GM20431 (cell line): ENCODE results near the gene MRPS18A.

Experiments used
- in situ Hi-C: fragments of 300-500 bp; cut with MseI, MboI; formaldehyde crosslinking; loops from one replicate; pipeline ENCODE4 v1.15.0; 2020; ENCODE audit warnings: low sequenced_read_pairs; ENCODE audit not compliant: unreplicated experiment

The MRPS18A gene

GRCh38 chr6:43718387-43719105, 31.0 kb upstream of the MRPS18A start:
- in situ Hi-C loops, result no loop called here

GRCh38 chr6:43717822-43718221, 30.2 kb upstream of the MRPS18A start:
- in situ Hi-C loops, result no loop called here

GRCh38 chr6:43717389-43717788, 29.8 kb upstream of the MRPS18A start:
- in situ Hi-C loops, result no loop called here

- in situ Hi-C loops, result no loop called here
Observed at GRCh38 chr6:43716099-43716498, 28.5 kb upstream of the MRPS18A start.

- in situ Hi-C loops, result no loop called here
Observed at GRCh38 chr6:43715056-43715788, 27.6 kb upstream of the MRPS18A start.

GRCh38 chr6:43714311-43715055, 26.9 kb upstream of the MRPS18A start:
- in situ Hi-C loops, result no loop called here

GRCh38 chr6:43713643-43714310, 26.2 kb upstream of the MRPS18A start:
- in situ Hi-C loops, result no loop called here

- in situ Hi-C loops, result no loop called here
Observed at GRCh38 chr6:43712579-43712978, 25.0 kb upstream of the MRPS18A start.

- in situ Hi-C loops, result no loop called here
Observed at GRCh38 chr6:43710576-43710975, 23.0 kb upstream of the MRPS18A start.

- in situ Hi-C loops, result no loop called here
Observed at GRCh38 chr6:43709654-43710303, 22.2 kb upstream of the MRPS18A start.

GRCh38 chr6:43708860-43709653, 21.5 kb upstream of the MRPS18A start:
- in situ Hi-C loops, result no loop called here

GRCh38 chr6:43707767-43708166, 20.2 kb upstream of the MRPS18A start:
- in situ Hi-C loops, result no loop called here

- in situ Hi-C loops, result no loop called here
Observed at GRCh38 chr6:43707269-43707668, 19.7 kb upstream of the MRPS18A start.

GRCh38 chr6:43706788-43707187, 19.2 kb upstream of the MRPS18A start:
- in situ Hi-C loops, result no loop called here

GRCh38 chr6:43705996-43706395, 18.4 kb upstream of the MRPS18A start:
- in situ Hi-C loops, result no loop called here

- in situ Hi-C loops, result no loop called here
Observed at GRCh38 chr6:43703512-43704429, 16.2 kb upstream of the MRPS18A start.

- in situ Hi-C loops, result no loop called here
Observed at GRCh38 chr6:43702534-43703440, 15.2 kb upstream of the MRPS18A start.
